ENCODE data around the gene TPD52L2. TPM values are rescaled to one million over a fixed set of nuclear protein-coding genes. Genes with fewer than 3 reads are reported as not detected.

The TPD52L2 gene
- total RNA-seq, 1 donor from 2014 or later, result 161 TPM

DNA sequence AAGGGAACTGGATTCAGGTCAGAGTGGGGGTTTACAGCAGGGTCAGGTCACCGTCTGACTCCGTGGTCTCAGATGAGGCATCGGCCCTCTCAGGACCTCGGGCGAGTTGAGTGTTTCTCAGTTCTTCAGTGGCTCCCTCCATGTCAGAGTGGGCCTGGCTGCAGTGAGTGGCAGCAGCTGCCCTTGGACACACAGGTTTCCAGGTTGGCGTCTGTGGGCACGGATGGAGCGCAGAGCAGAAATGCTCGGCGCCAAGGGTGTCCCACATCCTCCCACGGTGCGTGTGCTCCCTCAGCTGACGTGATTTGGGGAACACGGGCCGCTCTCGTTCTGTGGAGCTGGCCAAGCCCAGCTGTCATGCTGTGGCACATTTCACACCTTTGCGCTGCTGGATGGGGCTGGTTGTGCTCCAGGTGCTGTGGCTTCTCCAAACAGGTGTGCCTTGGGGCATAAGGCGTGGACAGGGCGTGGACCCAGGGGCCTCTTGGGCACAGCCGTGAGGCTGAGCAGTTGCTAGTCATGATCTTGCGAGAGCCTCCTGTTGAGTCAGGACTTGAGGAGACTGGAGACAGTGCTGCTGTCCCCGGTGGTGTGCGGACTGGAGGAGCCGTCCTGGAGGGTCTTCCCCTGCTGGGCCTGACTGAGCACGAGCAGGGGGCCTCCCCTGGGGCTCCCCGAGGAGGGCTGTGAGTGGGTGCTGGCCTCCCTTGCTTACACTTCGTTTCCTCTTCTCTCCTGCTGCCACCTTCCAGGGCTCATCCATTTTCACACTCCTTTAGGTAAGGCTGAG is 20.4 kb downstream of the TPD52L2 start:
- intact Hi-C loops (cut with DNase I), result no loop called here
- DNase-seq (ENCODE audit: low spot score in 2 of 2), result no peak
- H3K4me3 ChIP-seq, result no peak overlapping the region
- no peaks in the 10 kb centered on the region for H3K9me3 ChIP-seq
- TF ChIP-seq, protein P1, sequence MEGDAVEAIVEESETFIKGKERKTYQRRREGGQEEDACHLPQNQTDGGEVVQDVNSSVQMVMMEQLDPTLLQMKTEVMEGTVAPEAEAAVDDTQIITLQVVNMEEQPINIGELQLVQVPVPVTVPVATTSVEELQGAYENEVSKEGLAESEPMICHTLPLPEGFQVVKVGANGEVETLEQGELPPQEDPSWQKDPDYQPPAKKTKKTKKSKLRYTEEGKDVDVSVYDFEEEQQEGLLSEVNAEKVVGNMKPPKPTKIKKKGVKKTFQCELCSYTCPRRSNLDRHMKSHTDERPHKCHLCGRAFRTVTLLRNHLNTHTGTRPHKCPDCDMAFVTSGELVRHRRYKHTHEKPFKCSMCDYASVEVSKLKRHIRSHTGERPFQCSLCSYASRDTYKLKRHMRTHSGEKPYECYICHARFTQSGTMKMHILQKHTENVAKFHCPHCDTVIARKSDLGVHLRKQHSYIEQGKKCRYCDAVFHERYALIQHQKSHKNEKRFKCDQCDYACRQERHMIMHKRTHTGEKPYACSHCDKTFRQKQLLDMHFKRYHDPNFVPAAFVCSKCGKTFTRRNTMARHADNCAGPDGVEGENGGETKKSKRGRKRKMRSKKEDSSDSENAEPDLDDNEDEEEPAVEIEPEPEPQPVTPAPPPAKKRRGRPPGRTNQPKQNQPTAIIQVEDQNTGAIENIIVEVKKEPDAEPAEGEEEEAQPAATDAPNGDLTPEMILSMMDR (IDR thresholded peaks at IDR 0.05), result no peak
- H3K36me3 ChIP-seq, result peaks cover 57 to 88% of the 10 kb centered on the region in 2 donors
- no peak overlapping the region for H3K27ac ChIP-seq
- no peaks in the 10 kb centered on the region for H3K4me1 ChIP-seq
- H3K27me3 ChIP-seq, result no peaks in the 10 kb centered on the region

DNA sequence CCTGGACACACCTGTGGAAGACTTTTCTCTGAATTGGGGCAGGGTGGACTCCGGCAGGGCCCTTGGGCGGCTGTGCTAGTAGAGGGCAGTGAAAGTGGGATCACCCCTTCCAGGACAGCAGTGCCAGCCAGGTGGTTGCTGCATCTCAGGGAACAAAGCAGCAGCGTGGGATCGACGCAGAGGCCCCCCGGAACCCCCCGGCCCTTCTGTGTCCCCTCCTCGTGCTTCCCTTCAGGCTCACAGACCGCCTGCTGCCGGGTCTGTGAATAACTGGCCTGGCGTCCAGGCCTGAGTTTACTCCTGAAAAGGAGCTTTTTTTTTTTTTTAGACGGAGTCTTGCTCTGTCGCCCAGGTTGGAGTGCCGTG is 21.0 kb downstream of the TPD52L2 start:
- Histone ChIP-seq H3K4me1 (no peaks in the 10 kb centered on the region), H3K9me3 (no peaks in the 10 kb centered on the region), H3K4me3 (no peak overlapping the region), H3K27ac (no peak overlapping the region), H3K27me3 (no peaks in the 10 kb centered on the region), H3K36me3 (peaks cover 63 to 94% of the 10 kb centered on the region in 2 donors)
- intact Hi-C loops (cut with DNase I), result no loop called here
- TF ChIP-seq, protein P1 (IDR thresholded peaks at IDR 0.05), result no peak
- DNase-seq (ENCODE audit: low spot score in 2 of 2), result no peak

DNA sequence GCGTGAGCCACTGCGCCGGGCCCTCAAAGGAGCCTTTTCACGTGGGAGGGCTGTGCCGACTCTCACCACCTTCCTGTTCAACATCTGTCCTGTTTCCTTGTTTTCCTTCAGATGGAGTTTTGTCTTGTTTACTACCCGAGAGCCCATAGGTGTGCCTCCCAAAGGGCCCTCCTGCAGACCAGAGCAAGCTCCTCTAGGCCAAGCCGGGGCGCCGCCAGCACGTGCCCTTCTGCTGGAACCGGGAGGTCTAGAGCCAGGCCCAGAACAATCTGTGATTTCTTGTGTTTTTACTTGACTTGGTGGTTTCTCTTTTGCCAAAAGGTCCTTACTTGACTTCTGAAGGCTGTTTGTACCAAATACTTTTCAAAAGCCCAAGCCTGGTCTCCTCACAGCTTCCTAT is 21.9 kb downstream of the TPD52L2 start:
- H3K4me3 ChIP-seq, result no peak overlapping the region
- DNase-seq (ENCODE audit: low spot score in 2 of 2), result no peak
- H3K9me3 ChIP-seq, result no peaks in the 10 kb centered on the region
- no peak overlapping the region for H3K27ac ChIP-seq
- TF ChIP-seq, protein P1 (IDR thresholded peaks at IDR 0.05), result no peak
- H3K27me3 ChIP-seq, result no peaks in the 10 kb centered on the region
- H3K4me1 ChIP-seq, result no peaks in the 10 kb centered on the region
- intact Hi-C loops (cut with DNase I), result no loop called here
- peaks cover 58 to 88% of the 10 kb centered on the region in 2 donors for H3K36me3 ChIP-seq

DNA sequence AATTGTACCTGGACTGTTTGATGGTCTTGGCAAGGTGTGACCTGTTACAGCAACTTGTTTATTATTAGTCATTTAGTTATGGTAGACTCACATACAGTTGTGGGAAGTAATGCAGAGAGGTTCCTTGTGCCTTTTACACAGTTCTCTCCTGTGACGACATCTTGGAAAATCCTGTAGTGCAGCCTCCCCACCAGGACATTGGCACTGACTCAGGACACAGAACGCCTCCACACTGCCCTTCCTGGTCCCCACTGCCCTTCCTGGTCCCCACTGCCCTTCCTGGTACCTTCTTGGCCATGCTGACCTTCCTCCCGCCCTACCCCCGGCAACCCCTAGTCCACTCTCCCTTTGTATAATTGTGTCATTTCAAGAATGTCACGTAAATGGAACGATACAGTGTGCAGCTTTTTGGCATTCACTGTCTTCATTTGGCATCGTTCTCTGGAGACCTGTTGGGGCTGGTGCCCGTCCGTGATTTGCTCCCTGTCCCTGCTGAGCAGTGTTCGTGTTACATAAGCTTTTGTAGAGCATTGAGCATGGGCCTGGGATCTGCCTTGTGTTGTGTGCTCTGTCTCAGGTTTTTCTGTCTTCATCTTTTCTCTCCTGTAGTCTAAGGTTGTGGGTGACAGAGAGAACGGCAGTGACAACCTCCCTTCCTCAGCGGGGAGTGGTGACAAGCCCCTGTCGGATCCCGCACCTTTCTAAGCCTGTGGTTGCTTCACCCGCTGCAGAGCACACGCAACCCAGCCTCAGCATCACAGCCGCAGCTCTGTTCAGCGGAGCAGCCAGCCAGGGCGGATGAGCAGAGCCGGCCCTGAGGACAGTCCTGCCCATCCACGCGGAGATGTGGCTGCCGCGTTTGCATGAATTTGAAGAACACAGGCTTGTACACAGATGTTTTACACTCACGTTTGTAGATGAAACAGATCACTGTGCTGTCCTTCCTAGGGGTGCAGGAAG is 24.5 kb downstream of the TPD52L2 start:
- no peak for DNase-seq (ENCODE audit: low spot score in 2 of 2)
- Histone ChIP-seq H3K27me3 (no peaks in the 10 kb centered on the region), H3K4me1 (peaks cover 1 to 3% of the 10 kb centered on the region in 2 donors), H3K36me3 (peaks cover 37 to 63% of the 10 kb centered on the region in 2 donors), H3K27ac (no peak overlapping the region), H3K4me3 (no peak overlapping the region), H3K9me3 (no peaks in the 10 kb centered on the region)
- intact Hi-C loops (cut with DNase I), result loop anchor here (10.0 kb wide), 1 partner anchor 265 kb away; the partner anchor contains the start of gene GMEB2
- TF ChIP-seq, protein P1 (IDR thresholded peaks at IDR 0.05), result no peak

DNA sequence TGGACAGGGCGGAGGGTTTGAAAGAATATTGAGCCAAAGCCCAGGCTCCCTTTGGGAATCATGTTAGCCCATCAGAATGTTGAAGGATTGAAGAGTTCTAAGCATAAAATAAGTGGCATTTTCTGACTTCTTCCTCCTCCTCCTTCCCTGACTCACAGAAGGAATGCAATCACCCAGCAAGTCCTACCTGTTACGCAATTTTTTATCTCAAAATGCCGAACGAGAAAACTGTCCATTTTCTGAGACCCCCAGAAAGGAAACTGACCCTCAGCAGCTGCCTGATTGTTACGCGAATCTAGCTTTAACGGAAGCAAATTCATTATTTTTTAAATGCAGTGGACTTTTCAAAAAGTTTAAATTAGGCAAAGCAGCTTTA is 25.1 kb downstream of the TPD52L2 start:
- Histone ChIP-seq H3K4me1 (peaks cover 3% of the 10 kb centered on the region in 2 donors), H3K9me3 (no peaks in the 10 kb centered on the region), H3K36me3 (peaks cover 33 to 57% of the 10 kb centered on the region in 2 donors), H3K27me3 (no peaks in the 10 kb centered on the region), H3K4me3 (no peak overlapping the region), H3K27ac (no peak overlapping the region)
- intact Hi-C loops (cut with DNase I), result loop anchor here (10.0 kb wide), 1 partner anchor 265 kb away; the partner anchor contains the start of gene GMEB2
- TF ChIP-seq, protein P1 (IDR thresholded peaks at IDR 0.05), result no peak
- no peak for DNase-seq (ENCODE audit: low spot score in 2 of 2)
